H1 (cell line): Measurements from ENCODE around the gene BSCL2. TPM values are rescaled to one million over a fixed set of nuclear protein-coding genes. Genes with fewer than 3 reads are reported as not detected.

Experiments used
- CTCF ChIA-PET: fragments of 300-600 bp; sonication (Branson Sonifier 250); formaldehyde crosslinking; loops from one replicate; lab custom pipeline; 2021; ENCODE audit not compliant: partially characterized antibody; lab: Charles Lee
- POLR2A ChIA-PET: fragments of 300-600 bp; sonication (Branson Sonifier 250); formaldehyde crosslinking; loops from one replicate; lab custom pipeline; 2021; ENCODE audit warnings: inconsistent platforms; ENCODE audit not compliant: partially characterized antibody; lab: Charles Lee
- DNase-seq, 2 experiments: peaks; one replicate each; pipeline versions ENCODE4 v3.0.0 to v3.0.0-alpha.2; 2010 to 2022; ENCODE audit warnings: low spot score in 2 of 2, low read depth in 1 of 2, mixed read lengths in 1 of 2
- FAIRE-seq: peaks from 2 replicates; lab custom pipeline; 2011; peaks lifted over from hg19 to GRCh38; lab: Jason Lieb, UNC
- H2AFZ ChIP-seq: 2 replicates; pipeline ENCODE4 v1.8.1; 2012; ENCODE audit warnings: low read length, inconsistent platforms
- H2AK5ac ChIP-seq: 2 replicates; pipeline ENCODE4 v1.6.1; 2013; ENCODE audit warnings: low read depth, low read length
- H2BK120ac ChIP-seq: replicated peaks from 2 replicates; pipeline ENCODE3; 2013; ENCODE audit warnings: low read depth, low read length, inconsistent platforms
- H2BK12ac ChIP-seq: 2 replicates; pipeline ENCODE4 v1.6.1; 2013; ENCODE audit warnings: low read depth, low read length
- H2BK15ac ChIP-seq: 2 replicates; pipeline ENCODE4 v1.6.1; 2013; ENCODE audit warnings: low read length
- H2BK20ac ChIP-seq: 2 replicates; pipeline ENCODE4 v1.6.1; 2013; ENCODE audit warnings: low read length
- H2BK5ac ChIP-seq: 2 replicates; pipeline ENCODE4 v1.6.1; 2013; ENCODE audit warnings: low read depth, low read length
- H3K14ac ChIP-seq: 2 replicates; pipeline ENCODE4 v1.6.1; 2013; ENCODE audit warnings: inconsistent platforms; ENCODE audit not compliant: insufficient read length
- H3K18ac ChIP-seq: 2 replicates; pipeline ENCODE4 v1.6.1; 2013; ENCODE audit warnings: low read length; ENCODE audit errors: extremely low read depth
- H3K23ac ChIP-seq: 2 replicates; pipeline ENCODE4 v1.6.1; 2013; ENCODE audit warnings: inconsistent platforms; ENCODE audit not compliant: insufficient read length
- H3K23me2 ChIP-seq: 2 replicates; pipeline ENCODE4 v1.6.1; 2013; ENCODE audit warnings: low read depth, low read length
- H3K27ac ChIP-seq: 2 replicates; pipeline ENCODE4 v1.6.1; 2011; ENCODE audit warnings: low read depth, low read length, inconsistent platforms
- H3K27me3 ChIP-seq, 4 experiments: replicated peaks in 1 of 4; 1 replicate in 1 of 4; 2 replicates in 3 of 4; pipeline versions ENCODE4 v1.6.1 to v1.8.1; 2011 to 2013; ENCODE audit warnings: low read length in 3 of 4, mild to moderate bottlenecking in 3 of 4, inconsistent platforms in 2 of 4, mixed read lengths in 2 of 4, moderate library complexity in 1 of 4; ENCODE audit not compliant: control insufficient read depth in 3 of 4, insufficient read depth in 3 of 4; ENCODE audit errors: extremely low read depth in 1 of 4
- H3K36me3 ChIP-seq, 4 experiments: 2 replicates each; pipeline versions ENCODE4 v1.6.1 to v1.8.1; 2011 to 2013; ENCODE audit warnings: mild to moderate bottlenecking in 4 of 4, low read length in 3 of 4, moderate library complexity in 2 of 4, control low read depth in 1 of 4, inconsistent platforms in 1 of 4; ENCODE audit not compliant: insufficient read depth in 4 of 4, control insufficient read depth in 2 of 4
- H3K4ac ChIP-seq: replicated peaks from 2 replicates; pipeline ENCODE3; 2013; ENCODE audit warnings: low read length, low read depth, mixed read lengths, inconsistent platforms; ENCODE audit not compliant: insufficient read length
- H3K4me1 ChIP-seq, 4 experiments: replicated peaks in 1 of 4; 1 replicate in 1 of 4; 2 replicates in 3 of 4; pipeline versions ENCODE4 v1.6.1 to v1.8.1; 2011 to 2013; ENCODE audit warnings: low read length in 3 of 4, inconsistent platforms in 2 of 4, mixed read lengths in 1 of 4; ENCODE audit not compliant: insufficient read depth in 4 of 4, control insufficient read depth in 3 of 4
- H3K4me2 ChIP-seq, 2 experiments: 2 replicates each; pipeline versions ENCODE4 v1.6.1 to v1.8.1; 2011 to 2013; ENCODE audit warnings: low read depth in 2 of 2, low read length in 2 of 2, control low read depth in 1 of 2, inconsistent platforms in 1 of 2, mild to moderate bottlenecking in 1 of 2; ENCODE audit not compliant: insufficient read depth in 1 of 2
- H3K4me3 ChIP-seq, 4 experiments: fragments of 200-600, 300-600 bp in 1 of 4; sonication (generic), shearing (Covaris generic), sonication (Bioruptor Twin) in 1 of 4; 2 replicates each; pipeline versions ENCODE4 v1.5.1 to v1.8.1; 2011 to 2016; ENCODE audit warnings: low read length in 4 of 4, low read depth in 3 of 4, control low read depth in 2 of 4, inconsistent platforms in 2 of 4, mild to moderate bottlenecking in 2 of 4, mixed read lengths in 1 of 4, moderate library complexity in 1 of 4; ENCODE audit not compliant: insufficient read depth in 2 of 4; ENCODE audit errors: extremely low read depth in 1 of 4
- H3K56ac ChIP-seq: replicated peaks from 2 replicates; pipeline ENCODE3; 2013; ENCODE audit warnings: low read depth, mild to moderate bottlenecking, mixed read lengths, low read length, inconsistent platforms; ENCODE audit not compliant: insufficient read length
- H3K79me1 ChIP-seq: 2 replicates; pipeline ENCODE4 v1.6.1; 2013; ENCODE audit warnings: low read depth, low read length, control low read depth
- H3K79me2 ChIP-seq, 2 experiments: 2 replicates each; pipeline versions ENCODE4 v1.6.1 to v1.8.1; 2012 to 2013; ENCODE audit warnings: low read length in 2 of 2, mild to moderate bottlenecking in 2 of 2, inconsistent platforms in 1 of 2; ENCODE audit not compliant: insufficient read depth in 2 of 2, control insufficient read depth in 1 of 2
- H3K9ac ChIP-seq, 4 experiments: replicated peaks in 1 of 4; 1 replicate in 1 of 4; 2 replicates in 3 of 4; pipeline versions ENCODE4 v1.6.1 to v1.8.1; 2011 to 2013; ENCODE audit warnings: low read depth in 3 of 4, low read length in 3 of 4, control low read depth in 2 of 4, mild to moderate bottlenecking in 2 of 4, moderate library complexity in 2 of 4, inconsistent platforms in 1 of 4; ENCODE audit errors: extremely low read depth in 1 of 4
- H3K9me3 ChIP-seq, 2 experiments: 2 replicates each; pipeline versions ENCODE4 v1.6.1 to v1.8.1; 2012 to 2013; ENCODE audit warnings: mild to moderate bottlenecking in 2 of 2, moderate library complexity in 2 of 2, control low read depth in 1 of 2, inconsistent platforms in 1 of 2, low read depth in 1 of 2, low read length in 1 of 2, mixed read lengths in 1 of 2; ENCODE audit not compliant: insufficient read depth in 2 of 2
- H4K20me1 ChIP-seq, 2 experiments: replicated peaks in 1 of 2; 2 replicates each; pipeline versions ENCODE3 to v1.8.1; 2011 to 2013; ENCODE audit warnings: inconsistent platforms in 2 of 2, low read length in 2 of 2, mild to moderate bottlenecking in 1 of 2; ENCODE audit not compliant: insufficient read depth in 2 of 2, control insufficient read depth in 1 of 2
- H4K5ac ChIP-seq: 2 replicates; pipeline ENCODE4 v1.6.1; 2013; ENCODE audit warnings: low read length, low read depth, mixed read lengths, inconsistent platforms; ENCODE audit not compliant: insufficient read length
- H4K8ac ChIP-seq: 2 replicates; pipeline ENCODE4 v1.8.0; 2013; ENCODE audit warnings: mild to moderate bottlenecking, moderate library complexity, low read length, inconsistent platforms; ENCODE audit not compliant: insufficient read depth; ENCODE audit errors: extremely low read depth
- H4K91ac ChIP-seq: replicated peaks from 2 replicates; pipeline ENCODE3; 2013; ENCODE audit warnings: low read length, mixed read lengths, inconsistent platforms; ENCODE audit not compliant: insufficient read length
- ASH2L ChIP-seq: fragments of 200-600, 300-600 bp; sonication (generic); IDR thresholded peaks from one replicate; pipeline ENCODE4 v1.7.1; 2017; ENCODE audit warnings: low read length
- KDM4A ChIP-seq: IDR thresholded peaks from one replicate; pipeline ENCODE4 v1.7.1; 2012; ENCODE audit warnings: low read depth, mild to moderate bottlenecking, moderate library complexity, low read length, inconsistent platforms; ENCODE audit not compliant: severe bottlenecking
- MAX ChIP-seq: IDR thresholded peaks from 2 replicates; pipeline ENCODE4 v1.6.1; 2012; ENCODE audit warnings: inconsistent platforms
- RNF2 ChIP-seq: fragments of 200-900, 300-1000 bp; sonication (generic); IDR thresholded peaks from 2 replicates; pipeline ENCODE4 v1.7.1; 2016; ENCODE audit warnings: borderline replicate concordance, low read depth, mild to moderate bottlenecking, antibody characterized with exemption, low read length; ENCODE audit not compliant: poor library complexity, severe bottlenecking; ENCODE audit errors: missing control alignments
- SIN3A ChIP-seq, 2 experiments: IDR thresholded peaks in 1 of 2; conservative IDR thresholded peaks in 1 of 2; 2 replicates each; pipeline ENCODE4 v1.6.1; 2011 to 2012; ENCODE audit warnings: low read length in 2 of 2, improper control_type of control experiment in 1 of 2, low read depth in 1 of 2, mild to moderate bottlenecking in 1 of 2
- WGBS, 2 experiments: shearing (Covaris generic) in 1 of 2; methylation state at CpG; one replicate each; pipeline versions ENCODE4 v1.1.6 to v1.1.7; 2013 to 2015; ENCODE audit warnings: low lambda C conversion rate in 2 of 2, mixed read lengths in 2 of 2, inconsistent platforms in 1 of 2, low coverage in 1 of 2, missing lambda C conversion rate in 1 of 2; ENCODE audit not compliant: insufficient replicate concordance in 2 of 2, insufficient coverage in 1 of 2, insufficient read length in 1 of 2; ENCODE audit errors: extremely low coverage in 1 of 2, missing lambda C conversion rate in 1 of 2; 5-methylcytosine and 5-hydroxymethylcytosine counted together
- polyA plus RNA-seq, 7 experiments: library from polyadenylated mRNA; depleted of rRNA in 3 of 7; stranded (reverse) in 5 of 7; unstranded in 2 of 7; fragments of >200 nt in 5 of 7; fragments of 200-250 nt in 2 of 7; gene quantifications; 1 replicate in 5 of 7; 2 replicates in 1 of 7; 4 replicates in 1 of 7; pipeline versions ENCODE4 v1.2.1 to v1.2.3, GENCODE V29; 2011 to 2013; ENCODE audit warnings: missing spikeins in 2 of 7, mixed read lengths in 2 of 7
- total RNA-seq: library from RNA; stranded (reverse); fragmentation: NEBNext Ultra II Directional; extraction: Animal tissue kit (Norgen Biotek cat#: 25700); gene quantifications from 2 replicates; pipeline ENCODE4 v1.2.1, GENCODE V29; 2021

BSCL2 gene
- total and polyA plus RNA-seq, 2 of the 8 experiments (the other 6 are each of a cell fraction or from before 2014, with no cell fraction given): 59.5 to 264 TPM

GRCh38 chr11:62664405-62665074 lies 42.7 kb downstream of the BSCL2 start:
- Histone ChIP-seq H2BK15ac (no peak overlapping the region), H3K9ac (peak overlapping the region; percentile 76 to 88 (median 82)), H3K9me3 (no peaks in the 10 kb centered on the region), H4K91ac (peak overlapping the region; percentile 67), H3K23ac (no peak overlapping the region), H3K18ac (peak overlapping the region; percentile 75), H3K79me2 (peaks cover 7 to 33% of the 10 kb centered on the region in 2 experiments; a peak in 3 of 4 replicates), H3K4me2 (peak overlapping the region; percentile 56 to 77), H3K79me1 (peaks cover 5% of the 10 kb centered on the region), H2BK5ac (peak overlapping the region; percentile 58), H4K8ac (peak overlapping the region; percentile 97), H2AFZ (no peak overlapping the region), H3K27me3 (no peaks in the 10 kb centered on the region), H3K14ac (no peak overlapping the region), H4K20me1 (peaks cover 5 to 6% of the 10 kb centered on the region in 2 experiments), H3K27ac (peak overlapping the region; percentile 81), H2BK20ac (no peak overlapping the region), H3K36me3 (peaks cover 11 to 37% (median 20%) of the 10 kb centered on the region in 4 experiments), H3K4me3 (peak overlapping the region; percentile 83 to 98 (median 95)), H3K56ac (peak overlapping the region; percentile 70), H2BK12ac (0 out of 2 replicates have a peak overlapping the region, but pooled peaks have one; percentile 39), H2AK5ac (0 out of 2 replicates have a peak overlapping the region, but pooled peaks have one; percentile 26), H2BK120ac (no peak overlapping the region), H3K4me1 (peaks cover 4 to 11% (median 8%) of the 10 kb centered on the region in 4 experiments), H3K4ac (peak overlapping the region; percentile 65), H3K23me2 (peaks cover 12% of the 10 kb centered on the region), H4K5ac (peak overlapping the region; percentile 91)
- ChIA-PET CTCF (interaction anchor here (0.7 to 1.9 kb wide), 17 partner anchors 9 to 287 kb away, joined by 3 to 6 read pairs (median 3); partner anchors contain the start of genes B3GAT3, BSCL2, GNG3 and INTS5), POLR2A (interaction anchor here (0.6 to 61.4 kb wide), 69 partner anchors 4 to 1666 kb away, joined by 3 to 2041 read pairs (median 6); partner anchors contain the start of genes B3GAT3, BSCL2, C11orf98 and CSKMT)
- TF ChIP-seq SIN3A (conservative IDR thresholded peaks at IDR 0.05 in 1 of 2, IDR thresholded peaks at IDR 0.05 in 1 of 2; ENCODE audit: low read depth in 1 of 2, low read length in 2 of 2) (peak in 1 of 2 experiments; percentile 53; a peak in 2 of 4 replicates), RNF2 (no peak), ASH2L (peak; percentile 41), MAX (peak; percentile 16; the same call in 1 of the 2 replicates), KDM4A (peak; percentile 43)
- WGBS, 2 experiments: 3% methylated on average over 36 of the region's 36 CpGs; no CpG with 5 or more reads in 1 of the 2 experiments
- FAIRE-seq: no peak
- no peak for DNase-seq
